Suprapubic skin (tissue), 4 donors: Measurements from ENCODE around the gene LAMB4. TPM values are rescaled to one million over a fixed set of nuclear protein-coding genes. Genes with fewer than 3 reads are reported as not detected.

Experiments
- DNase-seq, 2 donors: peaks; one replicate each; pipeline ENCODE4 v3.0.0-alpha.2; 2019; ENCODE audit warnings: low spot score in 2 of 2
- H3K27ac ChIP-seq: fragments of 200-600 bp; sonication (generic); one replicate; pipeline ENCODE4 v1.5.1; 2019
- H3K27me3 ChIP-seq: fragments of 200-600 bp; sonication (generic); one replicate; pipeline ENCODE4 v1.5.1; 2019
- H3K36me3 ChIP-seq: fragments of 200-600 bp; sonication (generic); one replicate; pipeline ENCODE4 v1.5.1; 2019
- H3K4me1 ChIP-seq: fragments of 200-600 bp; sonication (generic); one replicate; pipeline ENCODE4 v1.5.1; 2019
- H3K4me3 ChIP-seq: fragments of 200-600 bp; sonication (generic); one replicate; pipeline ENCODE4 v1.5.1; 2019; ENCODE audit warnings: mild to moderate bottlenecking
- H3K9me3 ChIP-seq: fragments of 200-600 bp; sonication (generic); one replicate; pipeline ENCODE4 v1.5.1; 2019
- EP300 ChIP-seq: sonication (generic); formaldehyde crosslinking; IDR thresholded peaks from one replicate; pipeline ENCODE4 v1.6.1; 2017; ENCODE audit warnings: antibody characterized with exemption
- POLR2A ChIP-seq, 2 donors: fragments of 450-650 bp; IDR thresholded peaks; one replicate each; pipeline ENCODE4 v1.6.1; 2017; ENCODE audit warnings: antibody characterized with exemption in 2 of 2, mild to moderate bottlenecking in 2 of 2, moderate library complexity in 2 of 2
- POLR2AphosphoS5 ChIP-seq, 3 donors: sonication (generic); formaldehyde crosslinking; IDR thresholded peaks; one replicate each; pipeline ENCODE4 v1.6.1; 2017; ENCODE audit warnings: antibody characterized with exemption in 3 of 3
- WGBS: methylation state at CpG from one replicate; pipeline ENCODE4 v1.1.5; 2018; 5-methylcytosine and 5-hydroxymethylcytosine counted together
- total RNA-seq, 4 donors: library from RNA; depleted of rRNA; stranded (reverse); fragments of >200 nt; gene quantifications; one replicate each; pipeline ENCODE4 v1.1.0, GENCODE V29; 2016
- TF ChIP-seq, protein P1 (sequence below), 2 donors: fragments of 200-600 bp in 1 of 2; fragments of 450-650 bp in 1 of 2; sonication (generic) in 1 of 2; IDR thresholded peaks; one replicate each; pipeline ENCODE4 v1.5.1; 2016 to 2019; ENCODE audit warnings: antibody characterized with exemption in 2 of 2, mild to moderate bottlenecking in 1 of 2, moderate library complexity in 1 of 2

LAMB4 gene
- total RNA-seq, 4 donors from 2014 or later = 212 to 642 (median 282) TPM

DNA sequence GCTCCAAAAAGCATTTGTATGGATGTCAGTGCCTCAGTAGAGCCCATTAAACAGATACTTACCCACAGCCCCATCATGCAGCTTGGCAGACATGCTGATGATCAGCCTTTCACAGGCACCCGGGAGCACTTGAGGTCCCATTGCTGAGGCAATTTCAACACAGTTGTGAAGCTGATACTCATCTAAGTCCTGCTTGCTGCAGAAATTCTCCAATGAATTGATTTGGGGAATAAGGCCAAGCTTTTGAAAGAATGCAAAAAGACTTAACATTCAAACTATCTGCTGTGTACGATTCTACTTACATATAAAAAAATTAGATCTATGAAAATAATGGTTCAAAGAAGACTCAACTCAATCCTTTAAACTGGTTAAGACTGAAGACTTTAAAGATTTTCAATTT, 60.5 kb downstream of the LAMB4 start:
- H3K4me3 ChIP-seq = no peak overlapping the region
- WGBS = 75% methylated on average over 2 of the region's 2 CpGs
- TF ChIP-seq, protein P1, sequence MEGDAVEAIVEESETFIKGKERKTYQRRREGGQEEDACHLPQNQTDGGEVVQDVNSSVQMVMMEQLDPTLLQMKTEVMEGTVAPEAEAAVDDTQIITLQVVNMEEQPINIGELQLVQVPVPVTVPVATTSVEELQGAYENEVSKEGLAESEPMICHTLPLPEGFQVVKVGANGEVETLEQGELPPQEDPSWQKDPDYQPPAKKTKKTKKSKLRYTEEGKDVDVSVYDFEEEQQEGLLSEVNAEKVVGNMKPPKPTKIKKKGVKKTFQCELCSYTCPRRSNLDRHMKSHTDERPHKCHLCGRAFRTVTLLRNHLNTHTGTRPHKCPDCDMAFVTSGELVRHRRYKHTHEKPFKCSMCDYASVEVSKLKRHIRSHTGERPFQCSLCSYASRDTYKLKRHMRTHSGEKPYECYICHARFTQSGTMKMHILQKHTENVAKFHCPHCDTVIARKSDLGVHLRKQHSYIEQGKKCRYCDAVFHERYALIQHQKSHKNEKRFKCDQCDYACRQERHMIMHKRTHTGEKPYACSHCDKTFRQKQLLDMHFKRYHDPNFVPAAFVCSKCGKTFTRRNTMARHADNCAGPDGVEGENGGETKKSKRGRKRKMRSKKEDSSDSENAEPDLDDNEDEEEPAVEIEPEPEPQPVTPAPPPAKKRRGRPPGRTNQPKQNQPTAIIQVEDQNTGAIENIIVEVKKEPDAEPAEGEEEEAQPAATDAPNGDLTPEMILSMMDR (IDR thresholded peaks at IDR 0.05) = no peak
- TF ChIP-seq POLR2A (IDR thresholded peaks at IDR 0.05) (no peak), EP300 (no peak), POLR2AphosphoS5 (IDR thresholded peaks at IDR 0.05) (no peak)

DNA sequence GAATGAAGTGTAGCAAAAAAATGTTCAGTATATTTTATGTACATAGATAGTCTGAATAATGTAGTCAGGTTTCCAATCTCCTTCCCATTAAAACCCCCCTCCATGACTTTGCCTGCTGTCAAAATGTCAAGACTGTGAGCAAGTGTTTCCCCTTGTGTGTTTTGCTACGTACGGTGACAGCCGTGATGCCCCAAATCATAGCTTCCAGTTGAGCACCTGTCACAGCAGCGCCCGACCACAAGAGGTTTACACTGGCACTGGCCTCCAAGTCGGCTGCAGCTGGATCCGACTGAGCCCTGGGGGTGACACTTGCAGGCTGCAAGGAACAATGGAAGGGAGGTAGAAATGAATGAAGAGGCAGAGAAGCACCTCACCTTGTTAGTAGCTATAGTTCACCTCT, 62.3 kb downstream of the LAMB4 start:
- WGBS = 88% methylated on average over 7 of the region's 7 CpGs
- DNase-seq = no peak
- TF ChIP-seq EP300 (no peak), POLR2A (IDR thresholded peaks at IDR 0.05) (no peak), POLR2AphosphoS5 (IDR thresholded peaks at IDR 0.05) (no peak)
- TF ChIP-seq, protein P1 (IDR thresholded peaks at IDR 0.05) = no peak
- Histone ChIP-seq H3K4me1 (no peaks in the 10 kb centered on the region), H3K9me3 (no peaks in the 10 kb centered on the region), H3K27me3 (no peaks in the 10 kb centered on the region), H3K4me3 (no peak overlapping the region), H3K36me3 (no peaks in the 10 kb centered on the region), H3K27ac (no peak overlapping the region)

More for the DNA sequence above, 60.5 kb downstream of the LAMB4 start:
- no peak overlapping the region for H3K27ac ChIP-seq
- H3K36me3 ChIP-seq = no peaks in the 10 kb centered on the region
- no peaks in the 10 kb centered on the region for H3K27me3 ChIP-seq
- no peaks in the 10 kb centered on the region for H3K9me3 ChIP-seq
- no peaks in the 10 kb centered on the region for H3K4me1 ChIP-seq
- no peak for DNase-seq

DNA sequence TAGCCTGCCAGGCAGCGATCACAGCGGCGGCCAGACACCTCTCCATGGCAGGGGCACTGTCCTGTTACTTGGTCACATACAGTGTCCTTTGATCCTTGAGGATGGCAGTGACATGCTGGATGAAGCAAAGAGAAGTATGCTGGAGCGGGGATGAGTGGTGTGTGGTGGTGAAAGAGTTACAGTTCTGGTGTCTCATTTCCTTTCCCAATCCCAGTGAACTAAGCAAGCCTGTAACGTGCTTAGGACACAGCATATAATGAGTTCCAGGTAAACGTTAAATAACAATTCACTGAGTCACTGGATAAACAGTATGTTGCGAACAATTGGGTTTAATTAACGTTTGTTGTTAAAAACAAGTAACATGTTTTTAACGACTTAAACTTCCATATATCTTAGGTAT, 63.7 kb downstream of the LAMB4 start:
- no peaks in the 10 kb centered on the region for H3K4me1 ChIP-seq
- H3K9me3 ChIP-seq = no peaks in the 10 kb centered on the region
- no peak for DNase-seq
- no peak overlapping the region for H3K4me3 ChIP-seq
- H3K27ac ChIP-seq = no peak overlapping the region
- TF ChIP-seq POLR2AphosphoS5 (IDR thresholded peaks at IDR 0.05) = no peak
- no peak for TF ChIP-seq POLR2A (IDR thresholded peaks at IDR 0.05)
- TF ChIP-seq, protein P1 (IDR thresholded peaks at IDR 0.05) = no peak
- TF ChIP-seq EP300 = no peak
- H3K27me3 ChIP-seq = no peaks in the 10 kb centered on the region
- no peaks in the 10 kb centered on the region for H3K36me3 ChIP-seq
- 76% methylated on average over 9 of the region's 9 CpGs for WGBS

DNA sequence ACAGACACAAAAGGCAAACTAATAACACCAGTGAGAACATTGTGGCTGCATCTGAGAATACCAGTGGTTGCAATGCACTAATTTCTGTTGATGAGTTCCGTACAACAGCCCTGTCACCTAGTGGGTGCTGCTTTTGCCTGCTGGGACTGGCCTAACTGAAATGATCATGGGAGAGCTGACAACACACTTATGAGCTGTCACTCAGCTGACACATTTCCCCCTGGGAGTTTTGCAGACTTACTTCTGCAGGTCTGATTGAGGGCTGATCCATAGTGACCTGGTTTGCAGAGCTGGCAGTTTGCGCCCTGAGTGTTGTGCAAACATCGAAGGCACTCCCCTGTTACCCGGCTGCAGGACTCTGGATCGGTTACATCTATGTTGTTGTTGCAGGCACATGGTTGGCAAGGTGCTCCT, 66.6 kb downstream of the LAMB4 start:
- Histone ChIP-seq H3K9me3 (no peaks in the 10 kb centered on the region), H3K27ac (no peak overlapping the region), H3K27me3 (no peaks in the 10 kb centered on the region), H3K4me3 (no peak overlapping the region), H3K36me3 (no peaks in the 10 kb centered on the region), H3K4me1 (no peaks in the 10 kb centered on the region)
- no peak for DNase-seq
- WGBS = 75% methylated on average over 5 of the region's 5 CpGs
- TF ChIP-seq POLR2AphosphoS5 (IDR thresholded peaks at IDR 0.05) = no peak
- no peak for TF ChIP-seq POLR2A (IDR thresholded peaks at IDR 0.05)
- TF ChIP-seq, protein P1 (IDR thresholded peaks at IDR 0.05) = no peak
- TF ChIP-seq EP300 = no peak

DNA sequence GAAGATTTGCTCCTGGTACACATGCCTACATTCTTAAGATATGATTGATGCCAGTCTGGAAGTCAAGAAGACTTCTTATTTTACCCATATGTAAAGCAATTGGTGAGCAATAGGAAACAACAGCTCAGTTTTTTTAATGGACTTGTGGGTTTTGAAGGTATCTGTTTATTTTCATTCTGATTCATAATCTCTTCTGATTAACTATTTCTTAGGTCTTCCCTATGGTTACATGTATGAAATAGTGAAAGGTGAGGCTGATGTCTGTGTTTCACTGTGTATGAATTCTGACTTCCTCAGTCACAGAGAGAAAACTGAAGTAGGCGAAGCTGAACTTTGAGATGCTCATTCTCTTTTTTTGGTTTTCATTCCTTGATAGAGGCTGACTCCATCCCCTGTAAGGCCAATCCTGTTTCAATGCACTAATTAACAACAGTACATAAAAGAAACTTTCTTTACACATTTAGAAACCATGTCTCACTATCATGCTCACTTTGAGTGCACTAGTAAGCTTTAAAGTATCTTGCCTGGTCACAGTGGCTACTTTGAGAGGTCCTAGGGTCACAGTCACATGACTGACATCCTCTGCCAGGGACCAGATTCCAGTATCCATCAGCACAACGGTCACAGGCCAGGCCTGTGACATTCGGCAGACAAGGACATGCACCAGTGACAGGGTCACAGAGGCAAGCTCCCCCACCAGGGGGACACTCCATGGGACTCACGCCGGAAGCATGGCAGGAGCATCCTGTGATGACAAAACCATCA, 67.7 kb downstream of the LAMB4 start:
- TF ChIP-seq POLR2AphosphoS5 (IDR thresholded peaks at IDR 0.05) = no peak
- TF ChIP-seq, protein P1 (IDR thresholded peaks at IDR 0.05) = no peak
- Histone ChIP-seq H3K4me1 (no peaks in the 10 kb centered on the region), H3K9me3 (no peaks in the 10 kb centered on the region), H3K27ac (no peak overlapping the region), H3K27me3 (no peaks in the 10 kb centered on the region), H3K36me3 (no peaks in the 10 kb centered on the region), H3K4me3 (no peak overlapping the region)
- WGBS = 75% methylated on average over 5 of the region's 5 CpGs
- no peak for DNase-seq
